Muscle of arm (tissue), 12 donors: Measurements from ENCODE around the gene ZNF646. TPM values are rescaled to one million over a fixed set of nuclear protein-coding genes. Genes with fewer than 3 reads are reported as not detected.
A peak's percentile ranks its signal among the peaks of the same experiment; 100 is the strongest.

Experiments used
- DNase-seq: peaks from one replicate; pipeline ENCODE4 v3.0.0-alpha.2; 2013
- polyA plus RNA-seq, 12 donors: library from polyadenylated mRNA; unstranded; fragments of 120-200 nt; gene quantifications; one replicate each; pipeline ENCODE4 v1.2.1, GENCODE V29; 2013; ENCODE audit not compliant: insufficient read length in 12 of 12

ZNF646 gene
- polyA plus RNA-seq, 12 donors, result 7.1 to 13.3 (median 9.5) TPM; not detected in 1

- DNase-seq, result no peak
Measured at GRCh38 chr16:31063495-31063842, 10.8 kb upstream of the ZNF646 start.

GRCh38 chr16:31063843-31064611, 10.2 kb upstream of the ZNF646 start:
- no peak for DNase-seq

GRCh38 chr16:31064882-31065461, 9.2 kb upstream of the ZNF646 start:
- DNase-seq, result peak; percentile 93

GRCh38 chr16:31067342-31067741, 6.9 kb upstream of the ZNF646 start:
- no peak for DNase-seq

- DNase-seq, result peak; percentile 70
Measured at GRCh38 chr16:31071861-31072260, 2.4 kb upstream of the ZNF646 start.

- DNase-seq, result no peak
Measured at GRCh38 chr16:31072540-31073141, 1.6 kb upstream of the ZNF646 start.

GRCh38 chr16:31073142-31073969, 866 bp upstream of the ZNF646 start:
- DNase-seq, result peak; percentile 95

- no peak for DNase-seq
Measured at GRCh38 chr16:31074814-31075183, 577 bp downstream of the ZNF646 start.

- DNase-seq, result no peak
Measured at GRCh38 chr16:31076319-31076718, 2.1 kb downstream of the ZNF646 start.

GRCh38 chr16:31077024-31077423, 2.8 kb downstream of the ZNF646 start:
- DNase-seq, result no peak

- no peak for DNase-seq
Measured at GRCh38 chr16:31077592-31078396, 3.6 kb downstream of the ZNF646 start.

GRCh38 chr16:31078597-31079341, 4.5 kb downstream of the ZNF646 start:
- DNase-seq, result no peak

- DNase-seq, result no peak
Measured at GRCh38 chr16:31079342-31079944, 5.2 kb downstream of the ZNF646 start.

- DNase-seq, result no peak
Measured at GRCh38 chr16:31080035-31080629, 5.9 kb downstream of the ZNF646 start.

GRCh38 chr16:31080756-31081419, 6.7 kb downstream of the ZNF646 start:
- DNase-seq, result no peak

GRCh38 chr16:31081428-31082351, 7.5 kb downstream of the ZNF646 start:
- DNase-seq, result no peak

GRCh38 chr16:31082368-31083045, 8.3 kb downstream of the ZNF646 start:
- DNase-seq, result no peak

- no peak for DNase-seq
Measured at GRCh38 chr16:31083081-31083480, 8.9 kb downstream of the ZNF646 start.
